Mesendoderm (in vitro differentiated cells): ENCODE measurements around the gene PILRA.
"Not testable (repeated sequence)": the region's sequence is repeated elsewhere in the genome, so short reads cannot be mapped to it uniquely, and the experiment has no call there.

Source experiments
- DNase-seq: peaks from one replicate; pipeline ENCODE4 v3.0.0; 2013
- H2AK5ac ChIP-seq: 2 replicates; pipeline ENCODE4 v1.6.1; 2013; ENCODE audit warnings: low read length, inconsistent platforms
- H2BK120ac ChIP-seq: 2 replicates; pipeline ENCODE4 v1.6.1; 2013; ENCODE audit warnings: low read depth, mild to moderate bottlenecking, low read length, moderate library complexity, mixed read lengths
- H2BK15ac ChIP-seq: replicated peaks from 2 replicates; pipeline ENCODE4 v1.6.1; 2013; ENCODE audit warnings: low read depth, mild to moderate bottlenecking, moderate library complexity
- H2BK5ac ChIP-seq: 2 replicates; pipeline ENCODE4 v1.6.1; 2013; ENCODE audit warnings: low read length, inconsistent platforms
- H3K18ac ChIP-seq: 2 replicates; pipeline ENCODE4 v1.6.1; 2013; ENCODE audit warnings: mild to moderate bottlenecking, low read length, mixed read lengths
- H3K23ac ChIP-seq: one replicate; pipeline ENCODE4 v1.6.1; 2013; ENCODE audit warnings: low read length
- H3K27ac ChIP-seq: 2 replicates; pipeline ENCODE4 v1.5.1; 2013; ENCODE audit warnings: low read depth, mild to moderate bottlenecking, inconsistent platforms, low read length, moderate library complexity
- H3K27me3 ChIP-seq: 2 replicates; pipeline ENCODE4 v1.6.1; 2013; ENCODE audit warnings: low read length, control low read depth, mild to moderate bottlenecking, inconsistent platforms; ENCODE audit not compliant: insufficient read depth, poor library complexity
- H3K36me3 ChIP-seq: 2 replicates; pipeline ENCODE4 v1.6.1; 2013; ENCODE audit warnings: low read length, inconsistent platforms; ENCODE audit not compliant: control insufficient read depth, insufficient read depth
- H3K4ac ChIP-seq: one replicate; pipeline ENCODE4 v1.6.1; 2013; ENCODE audit warnings: low read depth, mild to moderate bottlenecking, low read length, moderate library complexity
- H3K4me1 ChIP-seq: 2 replicates; pipeline ENCODE4 v1.6.1; 2013; ENCODE audit warnings: low read depth, low read length, inconsistent platforms; ENCODE audit not compliant: control insufficient read depth
- H3K4me2 ChIP-seq: 2 replicates; pipeline ENCODE4 v1.6.1; 2013; ENCODE audit warnings: low read length
- H3K4me3 ChIP-seq: 2 replicates; pipeline ENCODE4 v1.5.1; 2013; ENCODE audit warnings: mild to moderate bottlenecking, low read length
- H3K56ac ChIP-seq: one replicate; pipeline ENCODE4 v1.6.1; 2013; ENCODE audit warnings: low read length
- H3K79me1 ChIP-seq: 2 replicates; pipeline ENCODE4 v1.6.1; 2013; ENCODE audit warnings: low read length, inconsistent platforms
- H3K79me2 ChIP-seq: 2 replicates; pipeline ENCODE4 v1.6.1; 2013; ENCODE audit warnings: mild to moderate bottlenecking, low read length; ENCODE audit not compliant: control insufficient read depth, insufficient read depth
- H3K9ac ChIP-seq: 2 replicates; pipeline ENCODE4 v1.6.1; 2013; ENCODE audit warnings: low read length, inconsistent platforms
- H4K5ac ChIP-seq: one replicate; pipeline ENCODE4 v1.6.1; 2013; ENCODE audit warnings: low read length
- H4K8ac ChIP-seq: one replicate; pipeline ENCODE4 v1.6.1; 2013; ENCODE audit warnings: low read depth, mild to moderate bottlenecking, control low read depth, low read length, moderate library complexity
- WGBS: extraction: QIAGEN DNeasy Blood & Tissue Kit; methylation state at CpG from one replicate; pipeline ENCODE4 v1.1.7; 2013; ENCODE audit warnings: low lambda C conversion rate, missing lambda C conversion rate; ENCODE audit not compliant: insufficient coverage; ENCODE audit errors: extremely low coverage; 5-methylcytosine and 5-hydroxymethylcytosine counted together

The PILRA gene

DNA sequence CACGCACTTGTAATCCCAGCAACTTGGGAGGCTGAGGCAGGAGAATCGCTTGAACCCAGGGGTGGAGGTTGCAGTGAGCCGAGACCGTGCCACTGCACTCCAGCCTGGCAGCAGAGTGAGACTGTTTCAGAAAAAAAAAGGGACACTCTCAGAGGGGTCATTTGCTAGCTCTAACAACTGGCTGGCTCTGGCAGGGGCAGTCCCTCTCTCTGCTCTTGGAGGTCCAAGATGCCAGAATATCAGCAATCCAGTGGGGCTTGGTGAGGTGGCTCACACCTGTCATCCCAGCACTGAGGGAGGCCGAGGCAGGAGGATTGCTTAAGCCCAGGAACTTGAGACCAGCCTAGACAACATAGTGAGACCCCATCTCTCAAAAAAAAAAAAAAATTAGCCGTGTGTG is 2.5 kb upstream of the PILRA start:
- H3K4me2 ChIP-seq: no peak overlapping the region
- H3K36me3 ChIP-seq: no peaks in the 10 kb centered on the region
- H2BK5ac ChIP-seq: no peak overlapping the region
- no CpG with 5 or more reads among the region's 6 CpGs for WGBS
- H3K79me1 ChIP-seq: no peaks in the 10 kb centered on the region
- no peak overlapping the region for H3K4ac ChIP-seq
- H3K4me3 ChIP-seq: no peak overlapping the region
- no peaks in the 10 kb centered on the region for H3K4me1 ChIP-seq
- no peak overlapping the region for H4K5ac ChIP-seq
- H2BK120ac ChIP-seq: no peak overlapping the region
- no peak overlapping the region for H4K8ac ChIP-seq
- no peaks in the 10 kb centered on the region for H3K79me2 ChIP-seq
- no peak overlapping the region for H3K9ac ChIP-seq
- no peak overlapping the region for H3K18ac ChIP-seq
- no peak overlapping the region for H2AK5ac ChIP-seq
- H3K27me3 ChIP-seq: no peaks in the 10 kb centered on the region
- no peak overlapping the region for H3K27ac ChIP-seq
- H2BK15ac ChIP-seq: no peak overlapping the region
- H3K23ac ChIP-seq: no peak overlapping the region
- no peak overlapping the region for H3K56ac ChIP-seq
- no peak for DNase-seq

GRCh38 chr7:100371561-100372171 is 1.6 kb upstream of the PILRA start:
- WGBS: no CpG with 5 or more reads among the region's 7 CpGs
- Histone ChIP-seq H3K23ac (no peak overlapping the region), H3K79me2 (no peaks in the 10 kb centered on the region), H3K79me1 (no peaks in the 10 kb centered on the region), H3K4me3 (no peak overlapping the region), H2AK5ac (no peak overlapping the region), H4K5ac (no peak overlapping the region), H3K36me3 (no peaks in the 10 kb centered on the region), H3K4me1 (no peaks in the 10 kb centered on the region), H3K18ac (no peak overlapping the region), H3K4ac (no peak overlapping the region), H2BK120ac (no peak overlapping the region), H2BK5ac (no peak overlapping the region), H2BK15ac (no peak overlapping the region), H3K56ac (no peak overlapping the region), H3K27me3 (no peaks in the 10 kb centered on the region), H4K8ac (no peak overlapping the region), H3K9ac (no peak overlapping the region), H3K27ac (no peak overlapping the region), H3K4me2 (no peak overlapping the region)
- DNase-seq: peak; percentile 24

DNA sequence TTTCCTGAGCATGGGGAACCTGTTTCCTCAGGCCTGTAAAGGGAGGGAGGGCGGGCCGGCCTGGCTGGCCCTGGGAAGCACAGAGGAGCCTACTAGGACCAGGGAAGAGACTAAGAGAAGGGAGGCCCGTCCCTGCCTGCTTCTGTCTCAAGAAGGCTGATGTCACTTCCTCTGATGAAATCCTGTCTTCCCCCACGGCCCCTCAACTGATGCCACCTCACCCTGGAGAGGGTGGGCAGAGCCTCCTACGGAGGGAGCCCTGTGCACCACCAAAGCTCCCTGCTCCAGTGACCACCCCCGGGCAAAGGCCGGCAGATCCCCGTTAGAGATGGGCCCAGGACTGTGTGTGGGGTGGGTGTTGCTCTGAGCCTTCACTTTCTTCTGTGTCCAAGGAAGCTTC is 1.0 kb upstream of the PILRA start:
- Histone ChIP-seq H3K4me3 (no peak overlapping the region), H3K27ac (no peak overlapping the region), H3K27me3 (no peaks in the 10 kb centered on the region), H3K23ac (no peak overlapping the region), H2BK120ac (no peak overlapping the region), H2AK5ac (no peak overlapping the region), H3K18ac (no peak overlapping the region), H3K36me3 (no peaks in the 10 kb centered on the region), H3K4me2 (no peak overlapping the region), H3K4me1 (no peaks in the 10 kb centered on the region), H3K56ac (no peak overlapping the region), H4K5ac (no peak overlapping the region), H2BK15ac (no peak overlapping the region), H3K4ac (no peak overlapping the region), H2BK5ac (no peak overlapping the region), H3K79me2 (no peaks in the 10 kb centered on the region), H3K9ac (no peak overlapping the region), H3K79me1 (no peaks in the 10 kb centered on the region), H4K8ac (no peak overlapping the region)
- no CpG with 5 or more reads among the region's 8 CpGs for WGBS
- peak; percentile 47 for DNase-seq

GRCh38 chr7:100372694-100373093 is 593 bp upstream of the PILRA start:
- H3K4me1 ChIP-seq: no peaks in the 10 kb centered on the region
- H2BK120ac ChIP-seq: no peak overlapping the region
- H3K27ac ChIP-seq: no peak overlapping the region
- no peak overlapping the region for H2BK5ac ChIP-seq
- no peaks in the 10 kb centered on the region for H3K79me1 ChIP-seq
- no peaks in the 10 kb centered on the region for H3K36me3 ChIP-seq
- H3K4ac ChIP-seq: no peak overlapping the region
- H4K5ac ChIP-seq: no peak overlapping the region
- H3K56ac ChIP-seq: no peak overlapping the region
- no CpG with 5 or more reads among the region's 6 CpGs for WGBS
- H2BK15ac ChIP-seq: no peak overlapping the region
- DNase-seq: no peak
- no peak overlapping the region for H3K23ac ChIP-seq
- H3K79me2 ChIP-seq: no peaks in the 10 kb centered on the region
- H3K9ac ChIP-seq: no peak overlapping the region
- H3K18ac ChIP-seq: no peak overlapping the region
- H3K27me3 ChIP-seq: no peaks in the 10 kb centered on the region
- H3K4me3 ChIP-seq: no peak overlapping the region
- no peak overlapping the region for H2AK5ac ChIP-seq
- no peak overlapping the region for H3K4me2 ChIP-seq
- no peak overlapping the region for H4K8ac ChIP-seq

DNA sequence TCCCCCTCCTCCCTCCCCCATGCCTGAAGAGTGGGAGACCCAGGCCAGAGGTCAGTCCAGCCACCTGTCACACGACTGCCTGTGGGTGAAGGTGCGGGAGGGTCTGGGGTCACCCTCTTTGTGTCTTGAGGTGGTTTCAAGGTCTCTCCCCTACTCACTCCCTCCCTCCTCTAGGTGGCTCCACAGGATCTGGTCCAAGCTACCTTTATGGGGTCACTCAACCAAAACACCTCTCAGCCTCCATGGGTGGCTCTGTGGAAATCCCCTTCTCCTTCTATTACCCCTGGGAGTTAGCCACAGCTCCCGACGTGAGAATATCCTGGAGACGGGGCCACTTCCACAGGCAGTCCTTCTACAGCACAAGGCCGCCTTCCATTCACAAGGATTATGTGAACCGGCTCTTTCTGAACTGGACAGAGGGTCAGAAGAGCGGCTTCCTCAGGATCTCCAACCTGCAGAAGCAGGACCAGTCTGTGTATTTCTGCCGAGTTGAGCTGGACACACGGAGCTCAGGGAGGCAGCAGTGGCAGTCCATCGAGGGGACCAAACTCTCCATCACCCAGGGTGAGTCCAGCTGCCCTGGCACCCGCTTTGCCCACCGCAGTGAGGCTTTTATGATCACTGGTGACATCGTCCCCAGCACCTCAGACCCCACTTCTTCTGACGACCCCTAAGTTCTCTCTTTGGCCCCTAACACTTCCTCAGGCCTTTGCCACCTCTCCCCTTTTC is 747 bp downstream of the PILRA start:
- not testable (repeated sequence) for H2BK15ac ChIP-seq, H3K27ac ChIP-seq, H4K8ac ChIP-seq, H3K9ac ChIP-seq, H3K4me2 ChIP-seq, H3K18ac ChIP-seq, H2BK5ac ChIP-seq, DNase-seq, H3K23ac ChIP-seq, H3K4me3 ChIP-seq, H2AK5ac ChIP-seq, H3K79me2 ChIP-seq, H3K36me3 ChIP-seq, H3K4ac ChIP-seq, H3K56ac ChIP-seq, H2BK120ac ChIP-seq, H3K27me3 ChIP-seq, H4K5ac ChIP-seq, H3K4me1 ChIP-seq, H3K79me1 ChIP-seq
- WGBS: no CpG with 5 or more reads among the region's 15 CpGs

- Histone ChIP-seq H2BK5ac (no peak overlapping the region), H3K4me1 (no peaks in the 10 kb centered on the region), H4K5ac (no peak overlapping the region), H3K79me1 (no peaks in the 10 kb centered on the region), H3K27me3 (no peaks in the 10 kb centered on the region), H3K27ac (no peak overlapping the region), H2BK120ac (no peak overlapping the region), H4K8ac (no peak overlapping the region), H3K4me3 (no peak overlapping the region), H3K79me2 (no peaks in the 10 kb centered on the region), H2AK5ac (no peak overlapping the region), H3K4ac (no peak overlapping the region), H2BK15ac (no peak overlapping the region), H3K36me3 (no peaks in the 10 kb centered on the region), H3K4me2 (no peak overlapping the region), H3K23ac (no peak overlapping the region), H3K18ac (no peak overlapping the region), H3K9ac (no peak overlapping the region), H3K56ac (no peak overlapping the region)
- no peak for DNase-seq
- no CpG with 5 or more reads among the region's 5 CpGs for whole genome bisulfite sequencing
Measured at GRCh38 chr7:100374601-100375000, 1.3 kb downstream of the PILRA start.
